ENCODE data around the gene RFX1.
"Not testable (repeated sequence)": the region's sequence is repeated elsewhere in the genome, so short reads cannot be mapped to it uniquely, and the experiment has no call there.

The RFX1 gene

GRCh38 chr19:13978351-13979243 is 27.5 kb downstream of the RFX1 start:
- no peak for DNase-seq (ENCODE audit: low read depth)

- no peak for DNase-seq (ENCODE audit: low read depth)
Observed at GRCh38 chr19:13977803-13978202, 28.3 kb downstream of the RFX1 start.

GRCh38 chr19:13976446-13976845 is 29.7 kb downstream of the RFX1 start:
- DNase-seq (ENCODE audit: low read depth): no peak

- no peak for DNase-seq (ENCODE audit: low read depth)
Observed at GRCh38 chr19:13975870-13976269, 30.2 kb downstream of the RFX1 start.

- no peak for DNase-seq (ENCODE audit: low read depth)
Observed at GRCh38 chr19:13974073-13974472, 32.0 kb downstream of the RFX1 start.

- not testable (repeated sequence) for DNase-seq (ENCODE audit: low read depth)
Observed at GRCh38 chr19:13973479-13973878, 32.6 kb downstream of the RFX1 start.

GRCh38 chr19:13972368-13973155 is 33.6 kb downstream of the RFX1 start:
- DNase-seq (ENCODE audit: low read depth): no peak

- not testable (repeated sequence) for DNase-seq (ENCODE audit: low read depth)
Observed at GRCh38 chr19:13971868-13972267, 34.3 kb downstream of the RFX1 start.

GRCh38 chr19:13969897-13970296 is 36.2 kb downstream of the RFX1 start:
- DNase-seq (ENCODE audit: low read depth): no peak

GRCh38 chr19:13968999-13969398 is 37.1 kb downstream of the RFX1 start:
- DNase-seq (ENCODE audit: low read depth): no peak

- no peak for DNase-seq (ENCODE audit: low read depth)
Observed at GRCh38 chr19:13968383-13968935, 37.7 kb downstream of the RFX1 start.

- DNase-seq (ENCODE audit: low read depth): not testable (repeated sequence)
Observed at GRCh38 chr19:13967206-13967605, 38.9 kb downstream of the RFX1 start.

- DNase-seq (ENCODE audit: low read depth): no peak
Observed at GRCh38 chr19:13966684-13967128, 39.4 kb downstream of the RFX1 start.

GRCh38 chr19:13965926-13966683 is 40.0 kb downstream of the RFX1 start:
- no peak for DNase-seq (ENCODE audit: low read depth)

- no peak for DNase-seq (ENCODE audit: low read depth)
Observed at GRCh38 chr19:13965377-13965896, 40.7 kb downstream of the RFX1 start.

GRCh38 chr19:13964776-13965175 is 41.3 kb downstream of the RFX1 start:
- no peak for DNase-seq (ENCODE audit: low read depth)

- no peak for DNase-seq (ENCODE audit: low read depth)
Observed at GRCh38 chr19:13963603-13964105, 42.5 kb downstream of the RFX1 start.

GRCh38 chr19:13962699-13963602 is 43.2 kb downstream of the RFX1 start:
- DNase-seq (ENCODE audit: low read depth): no peak

GRCh38 chr19:13961826-13962698 is 44.1 kb downstream of the RFX1 start:
- DNase-seq (ENCODE audit: low read depth): no peak
